ENCODE data around the gene CRELD1. TPM values are rescaled to one million over a fixed set of nuclear protein-coding genes. Genes with fewer than 3 reads are reported as not detected.

The CRELD1 gene
- total and polyA plus RNA-seq, 2 experiments from 2014 or later: 43.9 to 82.9 TPM

- no peak for DNase-seq (ENCODE audit: low spot score)
- Histone ChIP-seq H3K27ac (no peak overlapping the region), H3K4me1 (ENCODE audit: insufficient read depth) (no peaks in the 10 kb centered on the region), H2AFZ (no peak overlapping the region), H3K9me3 (ENCODE audit: low read depth) (no peaks in the 10 kb centered on the region), H3K27me3 (no peaks in the 10 kb centered on the region), H3K36me3 (replicated peaks; ENCODE audit: insufficient read depth, low read depth) (no peaks in the 10 kb centered on the region), H3K9me2 (replicated peaks; ENCODE audit: insufficient read depth) (no peaks in the 10 kb centered on the region), H3K4me3 (no peak overlapping the region), H3K4me2 (no peak overlapping the region), H3K79me2 (peaks cover 11% of the 10 kb centered on the region), H4K20me1 (ENCODE audit: insufficient read depth, poor library complexity, severe bottlenecking) (no peaks in the 10 kb centered on the region)
- TF ChIP-seq CTCF (IDR thresholded peaks at IDR 0.05; ENCODE audit: poor library complexity): no peak
- TF ChIP-seq EZH2 (IDR thresholded peaks at IDR 0.05; ENCODE audit: borderline replicate concordance): no peak
- no peak for TF ChIP-seq EZH2phosphoT487 (IDR thresholded peaks at IDR 0.05; ENCODE audit: low read depth, severe bottlenecking, unreplicated experiment)
- whole genome bisulfite sequencing (ENCODE audit: low lambda C conversion rate, missing lambda C conversion rate): 99% methylated on average over 10 of the region's 10 CpGs
Observed at GRCh38 chr3:9940746-9941145, 7.1 kb downstream of the CRELD1 start.

- H3K4me1 ChIP-seq (ENCODE audit: insufficient read depth): no peaks in the 10 kb centered on the region
- H4K20me1 ChIP-seq (ENCODE audit: insufficient read depth, poor library complexity, severe bottlenecking): no peaks in the 10 kb centered on the region
- no peaks in the 10 kb centered on the region for H3K9me2 ChIP-seq (replicated peaks; ENCODE audit: insufficient read depth)
- no peaks in the 10 kb centered on the region for H3K27me3 ChIP-seq
- H3K79me2 ChIP-seq: no peaks in the 10 kb centered on the region
- no peak overlapping the region for H2AFZ ChIP-seq
- no peak overlapping the region for H3K4me3 ChIP-seq
- H3K4me2 ChIP-seq: no peak overlapping the region
- H3K9me3 ChIP-seq (ENCODE audit: low read depth): no peaks in the 10 kb centered on the region
- 93% methylated on average over 4 of the region's 4 CpGs for WGBS (ENCODE audit: low lambda C conversion rate, missing lambda C conversion rate)
- no peak for TF ChIP-seq EZH2 (IDR thresholded peaks at IDR 0.05; ENCODE audit: borderline replicate concordance)
- TF ChIP-seq CTCF (IDR thresholded peaks at IDR 0.05; ENCODE audit: poor library complexity): no peak
- TF ChIP-seq EZH2phosphoT487 (IDR thresholded peaks at IDR 0.05; ENCODE audit: low read depth, severe bottlenecking, unreplicated experiment): no peak
- DNase-seq (ENCODE audit: low spot score): no peak
- no peak overlapping the region for H3K27ac ChIP-seq
- H3K36me3 ChIP-seq (replicated peaks; ENCODE audit: insufficient read depth, low read depth): no peaks in the 10 kb centered on the region
Observed at GRCh38 chr3:9942164-9942563, 8.5 kb downstream of the CRELD1 start.

- Histone ChIP-seq H3K9me3 (ENCODE audit: low read depth) (no peaks in the 10 kb centered on the region), H3K4me2 (no peak overlapping the region), H3K4me3 (no peak overlapping the region), H3K36me3 (replicated peaks; ENCODE audit: insufficient read depth, low read depth) (no peaks in the 10 kb centered on the region), H3K79me2 (no peaks in the 10 kb centered on the region), H3K27ac (no peak overlapping the region), H3K27me3 (no peaks in the 10 kb centered on the region), H2AFZ (no peak overlapping the region), H3K4me1 (ENCODE audit: insufficient read depth) (peaks cover 4% of the 10 kb centered on the region), H3K9me2 (replicated peaks; ENCODE audit: insufficient read depth) (no peaks in the 10 kb centered on the region), H4K20me1 (ENCODE audit: insufficient read depth, poor library complexity, severe bottlenecking) (no peaks in the 10 kb centered on the region)
- WGBS (ENCODE audit: low lambda C conversion rate, missing lambda C conversion rate): 89% methylated on average over 8 of the region's 11 CpGs
- no peak for TF ChIP-seq EZH2 (IDR thresholded peaks at IDR 0.05; ENCODE audit: borderline replicate concordance)
- TF ChIP-seq CTCF (IDR thresholded peaks at IDR 0.05; ENCODE audit: poor library complexity): no peak
- TF ChIP-seq EZH2phosphoT487 (IDR thresholded peaks at IDR 0.05; ENCODE audit: low read depth, severe bottlenecking, unreplicated experiment): no peak
- DNase-seq (ENCODE audit: low spot score): no peak
Observed at GRCh38 chr3:9942934-9943690, 9.5 kb downstream of the CRELD1 start.

Measured in hepatocyte (in vitro differentiated cells).